IMR-90 (cell line): ENCODE data around the gene PCSK5. TPM values are rescaled to one million over a fixed set of nuclear protein-coding genes. Genes with fewer than 3 reads are reported as not detected.

Experiments used
- ATAC-seq: fragments of 200-7000 bp; cut with Tn5 transposase; 2 replicates; pipeline ENCODE4 v1.9.1; 2020; ENCODE audit warnings: low read depth, mild to moderate bottlenecking, moderate library complexity
- BruUV-seq: library from RNA; stranded (reverse); fragments of 400-500 nt; replicated peaks from 2 replicates; lab custom pipeline; 2021; lab: Mats Ljungman, UMichigan
- CTCF ChIA-PET: fragments of 300-600 bp; formaldehyde crosslinking; extraction: SDS; loops from one replicate; lab custom pipeline; 2021; ENCODE audit warnings: antibody characterized with exemption; lab: Yijun Ruan, JAX
- POLR2A ChIA-PET: fragments of 300-600 bp; sonication (Branson Sonifier 250); formaldehyde crosslinking; loops from one replicate; lab custom pipeline; 2022; ENCODE audit warnings: antibody characterized with exemption; ENCODE audit not compliant: unreplicated experiment; lab: Charles Lee
- DNase-seq: peaks from one replicate; pipeline ENCODE4 v3.0.0; 2013
- H2AFZ ChIP-seq: replicated peaks from 2 replicates; pipeline ENCODE3; 2013; ENCODE audit warnings: low read length, mild to moderate bottlenecking; ENCODE audit not compliant: poor library complexity
- H2AK5ac ChIP-seq: 2 replicates; pipeline ENCODE4 v1.6.1; 2013; ENCODE audit warnings: low read depth, low read length, inconsistent platforms
- H2AK9ac ChIP-seq: replicated peaks from 2 replicates; pipeline ENCODE3; 2013; ENCODE audit warnings: mild to moderate bottlenecking, low read depth, low read length, moderate library complexity; ENCODE audit not compliant: poor library complexity
- H2BK120ac ChIP-seq: 2 replicates; pipeline ENCODE4 v1.6.1; 2013; ENCODE audit warnings: low read depth, low read length, inconsistent platforms
- H2BK15ac ChIP-seq: 3 replicates; pipeline ENCODE4 v1.6.1; 2013; ENCODE audit warnings: low read depth, low read length, inconsistent platforms
- H2BK20ac ChIP-seq: 2 replicates; pipeline ENCODE4 v1.6.1; 2013; ENCODE audit warnings: low read depth, mild to moderate bottlenecking, inconsistent platforms, low read length, moderate library complexity
- H2BK5ac ChIP-seq: 2 replicates; pipeline ENCODE4 v1.6.1; 2013; ENCODE audit warnings: mild to moderate bottlenecking, low read depth, low read length, inconsistent platforms; ENCODE audit not compliant: poor library complexity, severe bottlenecking
- H3K14ac ChIP-seq: replicated peaks from 2 replicates; pipeline ENCODE4 v1.6.1; 2013; ENCODE audit warnings: low read depth, low read length, inconsistent platforms
- H3K18ac ChIP-seq: 2 replicates; pipeline ENCODE4 v1.6.1; 2013; ENCODE audit warnings: low read depth, low read length, control low read depth
- H3K23ac ChIP-seq: 2 replicates; pipeline ENCODE4 v1.6.1; 2013; ENCODE audit warnings: low read depth, low read length, inconsistent platforms
- H3K27ac ChIP-seq: 2 replicates; pipeline ENCODE4 v1.5.1; 2013; ENCODE audit warnings: mild to moderate bottlenecking, control low read depth, low read length; ENCODE audit not compliant: insufficient read depth
- H3K27me3 ChIP-seq: 2 replicates; pipeline ENCODE4 v1.6.1; 2013; ENCODE audit warnings: low read length; ENCODE audit not compliant: control insufficient read depth, insufficient read depth
- H3K36me3 ChIP-seq: 2 replicates; pipeline ENCODE4 v1.6.1; 2013; ENCODE audit warnings: low read length, mixed read lengths; ENCODE audit not compliant: control insufficient read depth, insufficient read depth
- H3K4ac ChIP-seq: 2 replicates; pipeline ENCODE4 v1.6.1; 2013; ENCODE audit warnings: low read depth, low read length, inconsistent platforms
- H3K4me1 ChIP-seq: 2 replicates; pipeline ENCODE4 v1.6.1; 2013; ENCODE audit warnings: low read length, mixed read lengths; ENCODE audit not compliant: control insufficient read depth, insufficient read depth
- H3K4me2 ChIP-seq: 2 replicates; pipeline ENCODE4 v1.6.1; 2013; ENCODE audit warnings: low read depth, mild to moderate bottlenecking, control low read depth, low read length, moderate library complexity
- H3K4me3 ChIP-seq: 2 replicates; pipeline ENCODE4 v1.5.1; 2013; ENCODE audit warnings: low read depth, mild to moderate bottlenecking, control low read depth, low read length, moderate library complexity; ENCODE audit not compliant: insufficient read depth
- H3K56ac ChIP-seq: 2 replicates; pipeline ENCODE4 v1.6.1; 2013; ENCODE audit warnings: low read length, inconsistent platforms; ENCODE audit not compliant: insufficient read depth; ENCODE audit errors: extremely low read depth
- H3K79me1 ChIP-seq, 2 experiments: 2 replicates each; pipeline ENCODE4 v1.6.1; 2013; ENCODE audit warnings: low read length in 2 of 2, inconsistent platforms in 1 of 2, low read depth in 1 of 2
- H3K9ac ChIP-seq: 2 replicates; pipeline ENCODE4 v1.6.1; 2013; ENCODE audit warnings: low read depth, low read length, control low read depth
- H3K9me1 ChIP-seq: 2 replicates; pipeline ENCODE4 v1.6.1; 2013; ENCODE audit warnings: low read length, inconsistent platforms; ENCODE audit not compliant: insufficient read depth
- H3K9me3 ChIP-seq: 2 replicates; pipeline ENCODE4 v1.6.1; 2013; ENCODE audit warnings: low read length; ENCODE audit not compliant: control insufficient read depth, insufficient read depth
- H4K20me1 ChIP-seq: 2 replicates; pipeline ENCODE4 v1.6.1; 2013; ENCODE audit warnings: low read length, inconsistent platforms; ENCODE audit not compliant: insufficient read depth
- H4K5ac ChIP-seq: 2 replicates; pipeline ENCODE4 v1.6.1; 2013; ENCODE audit warnings: mild to moderate bottlenecking, low read depth, low read length, control low read depth
- H4K8ac ChIP-seq, 2 experiments: 2 replicates each; pipeline ENCODE4 v1.6.1; 2013; ENCODE audit warnings: low read depth in 2 of 2, low read length in 2 of 2, control low read depth in 1 of 2, inconsistent platforms in 1 of 2
- H4K91ac ChIP-seq: 2 replicates; pipeline ENCODE4 v1.6.1; 2013; ENCODE audit warnings: low read depth, low read length, inconsistent platforms; ENCODE audit not compliant: insufficient read depth
- FOS ChIP-seq: fragments of 150-350 bp; IDR thresholded peaks from 2 replicates; pipeline ENCODE4 v1.6.1; 2016; ENCODE audit warnings: low read depth, low read length
- WGBS, 2 experiments: methylation state at CpG; one replicate each; pipeline versions ENCODE4 v1.1.5 to v1.1.7; 2013; ENCODE audit warnings: missing lambda C conversion rate in 2 of 2; ENCODE audit not compliant: insufficient read length in 1 of 2; ENCODE audit errors: extremely low coverage in 2 of 2; 5-methylcytosine and 5-hydroxymethylcytosine counted together
- dilution Hi-C: fragments of 300-500 bp; cut with HindIII; formaldehyde crosslinking; loops from one replicate; pipeline ENCODE4 v1.14.3; 2018; ENCODE audit warnings: low sequenced_read_pairs; ENCODE audit not compliant: unreplicated experiment
- in situ Hi-C: fragments of 300-500 bp; cut with MboI; formaldehyde crosslinking; loops from 3 replicates; pipeline ENCODE4 v1.14.3; 2019; ENCODE audit warnings: low sequenced_read_pairs, inconsistent platforms, mixed read lengths
- intact Hi-C: fragments of 100-400 bp; cut with micrococcal nuclease; formaldehyde crosslinking; loops from 2 replicates; pipeline ENCODE4 v1.10.0; 2022
- polyA plus RNA-seq, 3 experiments: library from polyadenylated mRNA; depleted of rRNA; stranded (reverse); fragments of >200 nt; gene quantifications; 2 replicates each; pipeline ENCODE4 v1.2.3, GENCODE V29; 2012; ENCODE audit warnings: low replicate concordance in 1 of 3
- total RNA-seq: library from RNA; depleted of rRNA; stranded (reverse); fragments of >200 nt; gene quantifications from 2 replicates; pipeline ENCODE4 v1.2.3, GENCODE V29; 2012

Gene PCSK5
- total and polyA plus RNA-seq, 2 of the 4 experiments (the other 2 are of a cell fraction), result 1.5 to 3.0 TPM

DNA sequence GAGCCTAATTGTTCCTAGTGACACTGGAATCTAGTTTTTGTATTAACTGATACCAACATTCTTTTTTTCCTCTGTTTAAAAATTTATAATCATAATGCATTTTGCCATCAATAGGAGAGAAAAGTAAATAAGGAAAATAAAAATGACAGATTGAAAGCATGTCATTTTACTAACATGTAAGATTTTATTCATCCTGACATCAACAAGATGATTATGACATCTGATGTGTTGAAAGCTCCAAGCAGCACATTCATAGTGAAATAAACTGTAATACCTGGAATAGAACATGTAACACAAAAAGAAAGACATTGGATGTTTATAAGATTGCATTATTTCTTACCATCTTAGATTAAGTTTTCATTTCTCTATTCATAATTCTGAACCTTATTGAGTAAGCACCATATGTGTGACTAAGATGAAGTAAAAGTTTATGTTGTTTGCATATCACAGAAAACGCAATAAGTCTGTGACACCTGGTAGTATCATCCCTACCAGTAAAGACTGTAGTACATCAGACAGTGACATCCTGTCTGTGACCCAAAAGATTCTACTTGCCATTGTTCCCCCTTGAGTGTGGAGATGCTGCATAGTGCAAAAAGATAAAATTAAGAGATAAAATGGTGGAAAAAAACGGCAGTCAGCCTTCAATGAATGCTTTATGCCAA lies 225.6 kb downstream of the PCSK5 start:
- H3K18ac ChIP-seq, result no peak overlapping the region
- no peaks in the 10 kb centered on the region for H4K20me1 ChIP-seq
- no peak overlapping the region for H3K4ac ChIP-seq
- H3K56ac ChIP-seq, result no peak overlapping the region
- no peak overlapping the region for H3K4me2 ChIP-seq
- no peaks in the 10 kb centered on the region for H3K27me3 ChIP-seq
- H3K9me3 ChIP-seq, result no peaks in the 10 kb centered on the region
- no peak overlapping the region for H3K23ac ChIP-seq
- no peak overlapping the region for H3K14ac ChIP-seq
- no peak overlapping the region for H2BK15ac ChIP-seq
- no peak overlapping the region for H2AFZ ChIP-seq
- H3K36me3 ChIP-seq, result peaks cover 1% of the 10 kb centered on the region; the same call in 1 of the 2 replicates
- CTCF ChIA-PET, result interaction anchor here (0.7 kb wide), 1 partner anchor 97 kb away, joined by 3 read pairs; no protein-coding TSS in a partner anchor
- no peak overlapping the region for H4K8ac ChIP-seq
- BruUV-seq, result no TSS peak
- no peaks in the 10 kb centered on the region for H3K79me1 ChIP-seq
- no peak overlapping the region for H3K27ac ChIP-seq
- no peak for ATAC-seq
- no peak for DNase-seq
- H2BK20ac ChIP-seq, result no peak overlapping the region
- H2AK9ac ChIP-seq, result no peak overlapping the region
- dilution Hi-C loops, result no loop called here
- no CpG with 5 or more reads among the region's 2 CpGs for WGBS, 2 experiments
- H3K4me1 ChIP-seq, result peaks cover 3% of the 10 kb centered on the region
- no peak overlapping the region for H3K4me3 ChIP-seq
- in situ Hi-C loops, result no loop called here
- H3K9ac ChIP-seq, result no peak overlapping the region
- H2AK5ac ChIP-seq, result no peak overlapping the region
- intact Hi-C loops, result no loop called here
- H4K5ac ChIP-seq, result no peak overlapping the region
- H4K91ac ChIP-seq, result no peak overlapping the region
- no peak overlapping the region for H2BK120ac ChIP-seq
- POLR2A ChIA-PET, result no interaction called here
- no peak overlapping the region for H2BK5ac ChIP-seq
- H3K9me1 ChIP-seq, result no peaks in the 10 kb centered on the region
- TF ChIP-seq FOS, result no peak
